Measurements from ENCODE around the gene GPR62.

The GPR62 gene

GRCh38 chr3:51997172-51997571 lies 42.0 kb downstream of the GPR62 start:
- no peak overlapping the region for H3K4me3 ChIP-seq (ENCODE audit: low read depth, low read length)
- TF ChIP-seq CTCF (conservative IDR thresholded peaks at IDR 0.05; ENCODE audit: low read depth, low read length), result no peak
- no peak for DNase-seq (ENCODE audit: low read depth)

- DNase-seq (ENCODE audit: low read depth), result no peak
- TF ChIP-seq CTCF (conservative IDR thresholded peaks at IDR 0.05; ENCODE audit: low read depth, low read length), result no peak
- no peak overlapping the region for H3K4me3 ChIP-seq (ENCODE audit: low read depth, low read length)
These were observed 42.9 kb downstream of the GPR62 start for GRCh38 chr3:51997935-51998596.

- no peak for DNase-seq (ENCODE audit: low read depth)
- no peak overlapping the region for H3K4me3 ChIP-seq (ENCODE audit: low read depth, low read length)
- no peak for TF ChIP-seq CTCF (conservative IDR thresholded peaks at IDR 0.05; ENCODE audit: low read depth, low read length)
These were observed 43.6 kb downstream of the GPR62 start for GRCh38 chr3:51998774-51999173.

- DNase-seq (ENCODE audit: low read depth), result no peak
- no peak overlapping the region for H3K4me3 ChIP-seq (ENCODE audit: low read depth, low read length)
- no peak for TF ChIP-seq CTCF (conservative IDR thresholded peaks at IDR 0.05; ENCODE audit: low read depth, low read length)
These were observed 44.7 kb downstream of the GPR62 start for GRCh38 chr3:51999846-52000245.

GRCh38 chr3:52001443-52001974 lies 46.3 kb downstream of the GPR62 start:
- H3K4me3 ChIP-seq (ENCODE audit: low read depth, low read length), result no peak overlapping the region
- peak; percentile 94 for TF ChIP-seq CTCF (conservative IDR thresholded peaks at IDR 0.05; ENCODE audit: low read depth, low read length)
- DNase-seq (ENCODE audit: low read depth), result peak; percentile 66

GRCh38 chr3:52002748-52003147 lies 47.6 kb downstream of the GPR62 start:
- no peak for DNase-seq (ENCODE audit: low read depth)
- no peak overlapping the region for H3K4me3 ChIP-seq (ENCODE audit: low read depth, low read length)
- no peak for TF ChIP-seq CTCF (conservative IDR thresholded peaks at IDR 0.05; ENCODE audit: low read depth, low read length)

GRCh38 chr3:52004163-52004787 lies 49.1 kb downstream of the GPR62 start:
- TF ChIP-seq CTCF (conservative IDR thresholded peaks at IDR 0.05; ENCODE audit: low read depth, low read length), result peak; percentile 80
- no peak overlapping the region for H3K4me3 ChIP-seq (ENCODE audit: low read depth, low read length)
- peak; percentile 67 for DNase-seq (ENCODE audit: low read depth)

All from choroid plexus epithelial cell (primary cell).